Bronchial epithelial cell (primary cell): Measurements from ENCODE around the gene DOK1. TPM values are rescaled to one million over a fixed set of nuclear protein-coding genes. Genes with fewer than 3 reads are reported as not detected.
A peak's percentile ranks its signal among the peaks of the same experiment; 100 is the strongest.

ENCODE experiments used
- DNase-seq: peaks from one replicate; pipeline ENCODE4 v3.0.0-alpha.2; 2010; ENCODE audit warnings: low read depth
- FAIRE-seq: peaks from 2 replicates; lab custom pipeline; 2011; peaks lifted over from hg19 to GRCh38; lab: Jason Lieb, UNC
- H3K27me3 ChIP-seq: 2 replicates; pipeline ENCODE4 v1.5.1; 2011; ENCODE audit warnings: low read length; ENCODE audit not compliant: control insufficient read depth, insufficient read depth
- H3K36me3 ChIP-seq: 2 replicates; pipeline ENCODE4 v1.5.1; 2011; ENCODE audit warnings: low read length; ENCODE audit not compliant: control insufficient read depth, insufficient read depth
- H3K4me3 ChIP-seq: 2 replicates; pipeline ENCODE4 v1.5.1; 2011; ENCODE audit warnings: mild to moderate bottlenecking, low read depth, low read length, control low read depth
- total RNA-seq: library from RNA; depleted of rRNA; stranded (reverse); fragments of >200 nt; gene quantifications from 2 replicates; pipeline ENCODE4 v1.2.1, GENCODE V29; 2014
- TF ChIP-seq, protein P1 (sequence below): IDR thresholded peaks from 2 replicates; pipeline ENCODE4 v1.5.1; 2011; ENCODE audit warnings: mild to moderate bottlenecking, moderate library complexity, low read length, control low read depth, inconsistent platforms; ENCODE audit not compliant: insufficient read depth, severe bottlenecking

Gene DOK1
- total RNA-seq, 1 donor from 2014 or later, result 1.1 TPM

DNA sequence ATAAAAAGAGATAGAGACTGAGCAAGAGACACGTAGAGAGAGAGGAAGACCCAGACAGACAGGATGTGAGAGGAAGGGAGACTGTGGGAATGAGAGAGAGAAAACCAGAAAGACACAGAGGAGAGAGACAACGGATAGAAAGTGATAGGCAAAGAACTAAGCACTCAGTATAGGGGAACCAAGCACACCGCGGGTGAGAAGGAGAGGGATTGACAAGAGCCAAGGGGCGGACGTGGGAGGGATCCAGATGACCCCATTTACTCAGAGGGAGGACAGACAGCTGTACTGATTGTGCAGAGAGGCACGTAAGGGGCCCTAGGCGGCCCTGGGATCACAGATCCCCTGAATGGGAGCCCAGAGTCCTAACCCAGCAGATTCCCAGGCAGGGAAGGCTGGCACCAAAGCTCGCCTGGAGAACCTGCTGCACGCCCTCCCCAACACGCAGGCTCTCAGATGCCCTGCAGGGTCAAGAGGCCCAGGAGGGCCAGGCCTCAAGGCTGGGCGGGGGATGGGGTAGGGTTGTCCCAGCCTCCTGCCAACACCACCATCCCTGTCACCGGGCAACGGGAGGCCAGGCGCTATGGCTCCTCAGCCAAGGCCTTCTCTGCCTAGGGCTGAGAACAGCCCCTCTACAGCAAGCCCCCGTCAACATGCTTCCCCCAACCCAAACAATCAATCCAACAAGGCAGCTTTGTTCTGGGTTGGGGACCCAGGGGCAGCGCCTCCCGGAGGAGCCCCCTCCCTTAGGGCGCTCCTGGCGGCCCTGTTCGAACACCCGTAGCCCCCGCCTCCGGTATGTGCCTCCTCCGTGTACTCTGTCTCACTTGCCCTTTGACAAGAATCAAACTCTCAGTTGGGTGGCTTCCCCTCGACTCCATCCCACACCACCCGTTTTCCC is 1.4 kb upstream of the DOK1 start:
- DNase-seq, result no peak
- TF ChIP-seq, protein P1, sequence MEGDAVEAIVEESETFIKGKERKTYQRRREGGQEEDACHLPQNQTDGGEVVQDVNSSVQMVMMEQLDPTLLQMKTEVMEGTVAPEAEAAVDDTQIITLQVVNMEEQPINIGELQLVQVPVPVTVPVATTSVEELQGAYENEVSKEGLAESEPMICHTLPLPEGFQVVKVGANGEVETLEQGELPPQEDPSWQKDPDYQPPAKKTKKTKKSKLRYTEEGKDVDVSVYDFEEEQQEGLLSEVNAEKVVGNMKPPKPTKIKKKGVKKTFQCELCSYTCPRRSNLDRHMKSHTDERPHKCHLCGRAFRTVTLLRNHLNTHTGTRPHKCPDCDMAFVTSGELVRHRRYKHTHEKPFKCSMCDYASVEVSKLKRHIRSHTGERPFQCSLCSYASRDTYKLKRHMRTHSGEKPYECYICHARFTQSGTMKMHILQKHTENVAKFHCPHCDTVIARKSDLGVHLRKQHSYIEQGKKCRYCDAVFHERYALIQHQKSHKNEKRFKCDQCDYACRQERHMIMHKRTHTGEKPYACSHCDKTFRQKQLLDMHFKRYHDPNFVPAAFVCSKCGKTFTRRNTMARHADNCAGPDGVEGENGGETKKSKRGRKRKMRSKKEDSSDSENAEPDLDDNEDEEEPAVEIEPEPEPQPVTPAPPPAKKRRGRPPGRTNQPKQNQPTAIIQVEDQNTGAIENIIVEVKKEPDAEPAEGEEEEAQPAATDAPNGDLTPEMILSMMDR, result no peak
- Histone ChIP-seq H3K27me3 (no peaks in the 10 kb centered on the region), H3K4me3 (no peak overlapping the region), H3K36me3 (no peaks in the 10 kb centered on the region)
- FAIRE-seq, result no peak

DNA sequence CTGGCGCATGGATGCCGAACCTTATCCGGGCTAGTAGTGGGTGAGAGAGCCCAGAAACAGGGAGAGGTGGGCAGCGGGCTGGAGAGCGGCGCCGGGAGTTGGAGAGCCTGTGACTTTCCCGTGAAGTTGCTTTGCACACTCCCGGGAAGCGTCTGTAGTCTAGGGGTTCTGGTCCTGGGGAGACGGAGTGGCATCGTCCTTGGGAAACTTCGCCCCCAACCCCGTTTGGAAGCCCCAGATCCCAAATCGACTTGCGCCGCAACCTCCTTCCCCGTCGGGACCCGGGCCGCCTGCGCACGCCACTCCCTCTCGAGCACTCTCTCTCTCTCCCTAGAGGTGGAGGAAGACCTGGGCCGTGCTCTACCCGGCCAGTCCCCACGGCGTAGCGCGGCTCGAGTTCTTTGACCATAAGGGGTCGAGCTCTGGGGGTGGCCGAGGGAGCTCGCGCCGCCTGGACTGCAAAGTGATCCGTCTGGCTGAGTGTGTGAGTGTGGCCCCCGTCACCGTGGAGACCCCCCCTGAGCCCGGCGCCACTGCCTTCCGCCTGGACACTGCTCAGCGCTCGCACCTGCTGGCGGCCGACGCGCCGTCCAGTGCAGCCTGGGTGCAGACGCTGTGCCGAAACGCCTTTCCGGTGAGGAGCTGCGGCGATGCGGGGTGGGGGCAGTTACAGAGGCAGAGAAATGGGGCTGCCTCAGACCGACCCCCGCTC is 456 bp downstream of the DOK1 start:
- H3K4me3 ChIP-seq, result peak overlapping the region; percentile 37
- H3K36me3 ChIP-seq, result no peaks in the 10 kb centered on the region
- DNase-seq (no peak), FAIRE-seq (no peak)
- TF ChIP-seq, protein P1, result no peak
- H3K27me3 ChIP-seq, result no peaks in the 10 kb centered on the region

DNA sequence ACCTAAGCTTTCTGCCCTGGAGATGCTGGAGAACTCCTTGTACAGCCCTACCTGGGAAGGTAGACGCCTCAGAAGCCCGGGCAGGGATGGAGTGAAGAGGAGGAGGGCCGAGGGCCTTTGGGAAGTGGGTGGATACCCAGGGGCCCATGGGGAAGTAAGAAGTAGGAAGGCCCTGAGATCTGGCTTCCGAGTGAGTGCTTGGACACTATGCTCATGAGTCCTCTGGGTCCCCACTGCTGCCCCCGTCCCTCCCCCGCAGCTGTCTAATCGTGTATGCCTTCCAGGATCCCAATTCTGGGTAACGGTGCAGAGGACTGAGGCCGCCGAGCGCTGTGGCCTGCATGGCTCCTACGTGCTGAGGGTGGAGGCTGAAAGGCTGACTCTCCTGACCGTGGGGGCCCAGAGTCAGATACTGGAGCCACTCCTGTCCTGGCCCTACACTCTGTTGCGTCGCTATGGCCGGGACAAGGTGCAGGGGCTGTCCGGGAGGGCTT is 1.1 kb downstream of the DOK1 start:
- no peak overlapping the region for H3K4me3 ChIP-seq
- FAIRE-seq (no peak), DNase-seq (no peak)
- H3K27me3 ChIP-seq, result no peaks in the 10 kb centered on the region
- H3K36me3 ChIP-seq, result no peaks in the 10 kb centered on the region
- TF ChIP-seq, protein P1, result no peak

DNA sequence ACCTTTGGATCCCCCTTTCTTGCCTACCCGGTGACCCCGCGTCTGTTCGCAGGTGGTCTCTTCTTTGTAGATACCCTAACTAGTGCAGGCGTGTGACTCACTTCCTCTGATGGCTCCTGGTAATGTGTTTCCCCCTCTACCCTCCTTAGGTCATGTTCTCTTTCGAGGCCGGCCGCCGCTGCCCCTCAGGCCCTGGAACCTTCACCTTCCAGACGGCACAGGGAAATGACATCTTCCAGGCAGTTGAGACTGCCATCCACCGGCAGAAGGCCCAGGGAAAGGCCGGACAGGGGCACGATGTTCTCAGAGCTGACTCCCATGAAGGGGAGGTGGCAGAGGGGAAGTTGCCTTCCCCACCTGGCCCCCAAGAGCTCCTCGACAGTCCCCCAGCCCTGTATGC is 1.6 kb downstream of the DOK1 start:
- DNase-seq (no peak), FAIRE-seq (no peak)
- no peak overlapping the region for H3K4me3 ChIP-seq
- H3K27me3 ChIP-seq, result no peaks in the 10 kb centered on the region
- H3K36me3 ChIP-seq, result no peaks in the 10 kb centered on the region
- TF ChIP-seq, protein P1, result no peak

DNA sequence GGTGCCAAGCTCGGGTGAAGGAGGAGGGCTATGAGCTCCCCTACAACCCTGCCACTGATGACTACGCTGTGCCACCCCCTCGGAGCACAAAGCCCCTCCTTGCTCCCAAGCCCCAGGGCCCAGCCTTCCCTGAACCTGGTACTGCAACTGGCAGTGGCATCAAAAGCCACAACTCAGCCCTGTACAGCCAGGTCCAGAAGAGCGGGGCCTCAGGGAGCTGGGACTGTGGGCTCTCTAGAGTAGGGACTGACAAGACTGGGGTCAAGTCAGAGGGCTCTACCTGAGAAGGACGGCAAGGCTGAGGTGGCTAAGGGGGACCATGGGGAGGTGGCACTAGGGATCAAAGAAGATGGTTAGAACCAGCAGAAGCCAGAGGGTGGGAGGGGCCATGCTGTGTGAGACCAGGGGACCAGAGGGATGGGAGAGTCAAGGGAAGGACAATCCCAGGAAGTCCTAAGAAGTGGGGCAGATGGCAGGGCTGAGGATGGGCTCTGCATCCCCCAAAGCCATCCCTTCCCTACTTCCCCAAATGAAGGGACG is 2.4 kb downstream of the DOK1 start:
- H3K4me3 ChIP-seq, result no peak overlapping the region
- H3K36me3 ChIP-seq, result no peaks in the 10 kb centered on the region
- DNase-seq (no peak), FAIRE-seq (no peak)
- H3K27me3 ChIP-seq, result no peaks in the 10 kb centered on the region
- TF ChIP-seq, protein P1, result no peak
